GM19372 (cell line): ENCODE results near the gene MISP.
"Not testable (repeated sequence)": the region's sequence is repeated elsewhere in the genome, so short reads cannot be mapped to it uniquely, and the experiment has no call there.

ENCODE experiments used
- ATAC-seq: cut with Tn5 transposase; IDR thresholded peaks from one replicate; pipeline ENCODE4 v1.9.1; 2021; ENCODE audit warnings: mild to moderate bottlenecking, low read depth, moderate library complexity; ENCODE audit not compliant: unreplicated experiment

The MISP gene

GRCh38 chr19:723714-724113 lies 27.2 kb upstream of the MISP start:
- ATAC-seq: no peak

DNA sequence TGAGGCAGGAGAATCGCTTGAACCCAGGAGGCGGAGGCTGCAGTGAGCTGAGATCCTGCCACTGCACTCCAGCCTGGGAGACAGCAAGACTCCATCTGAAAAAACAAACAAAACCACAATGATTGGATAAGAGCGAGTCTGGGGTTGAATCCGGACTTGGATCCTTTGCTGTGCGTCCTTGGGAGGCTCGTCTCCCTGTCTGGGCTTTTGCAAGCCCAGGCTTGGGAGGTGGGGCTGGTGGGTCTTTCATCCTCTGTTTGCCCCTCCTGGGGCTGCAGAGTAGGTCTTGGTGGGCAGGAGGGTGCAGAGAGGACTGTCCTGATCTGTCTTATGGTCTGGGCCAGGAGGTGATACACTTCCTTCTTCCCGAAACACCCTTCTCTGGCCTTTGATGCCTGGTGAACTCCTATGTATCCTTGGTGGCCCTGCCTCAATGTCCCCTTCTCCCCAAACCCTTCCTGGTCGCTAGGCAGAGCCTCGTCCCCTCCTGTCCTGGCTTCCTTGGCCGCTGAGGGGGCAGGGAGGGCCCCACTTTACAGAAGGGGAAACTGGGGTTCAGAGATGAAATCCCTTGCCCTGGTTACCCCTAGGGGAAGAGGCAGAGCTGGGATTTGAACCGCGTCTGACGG lies 25.3 kb upstream of the MISP start:
- no peak for ATAC-seq

DNA sequence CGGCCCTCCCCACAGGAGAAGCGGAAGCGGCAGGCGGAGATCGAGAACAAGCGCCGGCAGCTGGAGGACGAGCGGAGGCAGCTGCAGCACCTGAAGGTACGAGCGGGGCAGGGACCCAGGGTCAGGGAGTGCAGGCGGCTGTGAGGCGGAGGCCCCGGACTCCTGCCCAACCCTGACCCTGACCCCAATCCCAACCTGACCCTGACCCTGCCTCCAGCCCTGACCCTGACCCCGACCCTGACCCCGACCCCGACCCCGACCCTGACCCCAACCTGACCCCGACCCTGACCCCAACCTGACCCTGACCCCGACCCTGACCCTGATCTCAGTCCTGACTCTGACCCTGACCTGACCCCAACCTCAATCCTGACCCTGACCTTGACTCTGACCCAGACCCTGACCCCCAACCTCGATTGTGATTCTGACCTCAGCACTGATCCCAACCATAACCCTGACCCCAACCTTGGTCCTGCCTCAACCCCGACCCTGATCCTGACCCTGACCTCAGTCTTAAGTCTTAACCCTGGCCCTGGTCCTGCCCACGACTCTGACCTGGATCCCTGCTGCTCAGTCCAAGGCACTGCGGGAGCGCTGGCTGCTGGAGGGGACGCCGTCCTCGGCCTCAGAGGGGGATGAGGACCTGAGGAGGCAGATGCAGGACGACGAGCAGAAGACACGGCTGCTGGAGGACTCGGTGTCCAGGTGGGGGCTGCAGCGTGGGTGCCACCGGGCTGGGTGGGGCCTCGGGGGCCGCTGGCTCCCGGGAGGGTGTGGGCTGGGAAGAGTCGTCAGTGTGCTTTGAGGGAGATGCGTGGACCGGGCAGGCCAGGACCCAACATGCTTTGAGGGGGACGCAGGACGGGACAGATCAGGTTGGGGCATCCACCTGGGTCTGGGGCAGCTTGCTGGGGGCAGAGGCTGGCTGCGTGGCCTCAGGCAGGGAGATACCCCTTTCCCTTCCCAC lies 23.6 kb upstream of the MISP start:
- ATAC-seq: no peak

DNA sequence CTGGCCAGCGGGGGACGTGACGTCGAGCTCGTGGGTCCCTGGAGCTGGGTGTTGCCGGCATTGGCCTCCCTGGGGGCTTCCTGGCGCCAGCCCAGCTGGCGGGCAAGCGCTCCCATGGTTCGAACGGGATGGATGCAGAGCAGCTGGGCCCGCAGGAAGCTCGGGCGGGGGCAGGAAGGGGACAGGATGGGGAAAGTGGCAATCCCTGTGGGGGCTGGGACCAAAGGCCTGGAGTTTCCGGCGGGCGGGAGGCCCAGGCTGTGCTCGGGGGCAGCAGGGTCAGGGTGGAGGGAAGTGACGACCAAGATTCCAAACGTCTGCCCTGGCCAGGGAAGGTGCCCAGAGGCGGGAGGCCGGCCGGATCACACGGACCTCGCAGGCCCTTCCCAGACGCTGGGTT lies 22.9 kb upstream of the MISP start:
- no peak for ATAC-seq

GRCh38 chr19:729564-729963 lies 21.3 kb upstream of the MISP start:
- not testable (repeated sequence) for ATAC-seq

DNA sequence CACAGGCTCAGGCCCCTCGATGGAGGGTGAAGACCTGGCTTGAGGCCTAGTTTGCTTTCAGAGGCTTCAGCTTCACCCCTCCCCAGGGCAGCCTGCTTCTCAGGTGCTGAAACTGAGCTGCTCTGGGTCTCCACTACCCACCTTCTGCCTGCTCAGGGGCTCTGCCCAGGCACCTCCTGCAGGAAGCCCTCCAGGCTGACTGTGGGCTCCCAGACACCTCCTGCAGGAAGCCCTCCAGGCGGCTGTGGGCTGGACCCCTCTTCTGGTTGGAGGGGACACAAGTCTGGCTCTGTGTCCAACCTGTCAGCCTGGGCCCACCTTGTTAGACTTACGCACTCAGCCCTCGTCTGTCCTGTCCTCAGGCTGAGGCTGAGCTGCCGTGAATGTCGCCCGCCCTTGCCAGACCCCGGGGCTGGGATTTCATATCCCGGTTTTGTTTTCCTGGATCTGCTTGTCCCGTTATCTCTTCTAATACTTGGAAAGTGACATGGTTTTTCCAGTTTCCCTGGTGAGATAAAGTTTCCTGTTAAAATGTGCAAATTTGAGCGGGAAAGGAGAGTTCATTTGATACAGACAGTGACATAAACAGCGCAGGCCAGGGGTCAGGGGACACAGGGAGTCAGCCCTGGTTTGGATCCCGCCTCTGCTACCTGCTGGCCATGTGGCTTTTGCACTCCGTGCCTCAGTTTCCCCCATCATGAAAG lies 20.8 kb upstream of the MISP start:
- no peak for ATAC-seq

GRCh38 chr19:731000-731399 lies 19.9 kb upstream of the MISP start:
- ATAC-seq: no peak

DNA sequence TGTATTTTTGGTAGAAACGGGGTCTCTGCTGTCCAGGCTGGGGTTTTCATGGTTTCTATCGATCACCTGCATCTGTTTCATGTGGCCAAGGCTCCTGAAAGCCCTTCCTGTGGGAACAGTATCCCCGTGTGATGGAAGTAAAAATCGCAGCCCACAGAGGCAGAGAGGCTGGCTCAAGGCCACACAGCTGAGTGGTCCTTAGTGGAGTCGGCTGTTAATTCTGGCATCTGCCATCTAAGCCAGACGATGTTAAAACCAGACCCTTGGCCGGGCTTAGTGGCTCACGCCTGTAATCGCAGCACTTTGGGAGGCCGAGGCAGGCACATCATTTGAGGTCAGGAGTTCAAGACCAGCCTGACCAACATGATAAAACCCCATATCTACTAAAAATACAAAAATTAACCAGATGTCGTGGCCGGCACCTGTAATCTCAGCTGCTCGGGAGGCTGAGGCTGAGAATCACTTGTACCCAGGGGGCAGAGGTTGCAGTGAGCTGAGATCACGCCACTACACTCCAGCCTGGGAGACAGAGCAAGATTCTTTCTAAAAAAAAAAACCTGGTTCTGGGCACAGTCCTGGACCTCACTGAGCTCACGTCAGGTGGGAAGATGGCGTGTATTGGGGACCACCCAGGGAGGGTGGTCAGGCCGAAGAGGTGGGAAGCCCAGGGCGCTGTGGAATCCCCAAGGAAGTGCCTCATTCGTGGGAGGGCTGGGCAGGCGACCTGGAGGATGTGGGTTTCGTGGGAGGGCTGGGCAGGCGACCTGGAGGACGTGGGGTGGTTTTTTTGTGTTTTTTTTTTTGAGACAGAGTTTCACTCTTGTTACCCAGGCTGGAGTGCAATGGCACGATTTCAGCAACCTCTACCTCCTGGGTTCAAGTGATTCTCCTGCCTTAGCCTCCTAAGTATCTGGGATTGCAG lies 18.5 kb upstream of the MISP start:
- no peak for ATAC-seq

GRCh38 chr19:734716-735115 lies 16.2 kb upstream of the MISP start:
- ATAC-seq: no peak

GRCh38 chr19:736125-736524 lies 14.8 kb upstream of the MISP start:
- ATAC-seq: no peak

DNA sequence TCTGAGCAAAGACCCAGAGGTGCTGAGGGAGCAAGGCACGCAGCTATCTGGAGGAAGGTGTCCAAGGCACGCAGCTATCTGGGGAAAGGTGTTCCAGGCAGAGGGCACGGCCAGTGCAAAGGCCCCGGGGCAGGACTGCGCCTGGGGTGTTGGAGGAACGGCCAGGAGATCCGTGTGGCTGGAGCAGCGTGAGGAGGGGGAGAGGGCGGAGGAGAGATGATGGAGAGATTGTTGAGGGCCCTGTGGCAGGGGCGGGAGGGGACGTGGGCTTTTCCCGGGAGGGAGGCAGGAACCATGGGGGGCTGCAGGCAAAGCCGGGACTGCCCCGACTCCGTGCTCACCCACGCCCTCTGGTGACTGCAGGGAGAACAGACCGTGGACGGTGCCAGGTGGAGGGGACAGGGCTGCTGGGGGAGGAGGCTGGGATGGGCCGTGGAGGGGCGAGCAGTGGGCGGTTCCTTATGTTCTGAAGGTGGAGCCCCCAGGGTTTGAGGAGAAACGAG lies 13.3 kb upstream of the MISP start:
- no peak for ATAC-seq

GRCh38 chr19:738509-739128 lies 12.3 kb upstream of the MISP start:
- no peak for ATAC-seq

GRCh38 chr19:739998-740715 lies 10.8 kb upstream of the MISP start:
- ATAC-seq: no peak

- not testable (repeated sequence) for ATAC-seq
Observed at GRCh38 chr19:740816-741505, 10.0 kb upstream of the MISP start.

- no peak for ATAC-seq
Observed at GRCh38 chr19:741506-742131, 9.3 kb upstream of the MISP start.

DNA sequence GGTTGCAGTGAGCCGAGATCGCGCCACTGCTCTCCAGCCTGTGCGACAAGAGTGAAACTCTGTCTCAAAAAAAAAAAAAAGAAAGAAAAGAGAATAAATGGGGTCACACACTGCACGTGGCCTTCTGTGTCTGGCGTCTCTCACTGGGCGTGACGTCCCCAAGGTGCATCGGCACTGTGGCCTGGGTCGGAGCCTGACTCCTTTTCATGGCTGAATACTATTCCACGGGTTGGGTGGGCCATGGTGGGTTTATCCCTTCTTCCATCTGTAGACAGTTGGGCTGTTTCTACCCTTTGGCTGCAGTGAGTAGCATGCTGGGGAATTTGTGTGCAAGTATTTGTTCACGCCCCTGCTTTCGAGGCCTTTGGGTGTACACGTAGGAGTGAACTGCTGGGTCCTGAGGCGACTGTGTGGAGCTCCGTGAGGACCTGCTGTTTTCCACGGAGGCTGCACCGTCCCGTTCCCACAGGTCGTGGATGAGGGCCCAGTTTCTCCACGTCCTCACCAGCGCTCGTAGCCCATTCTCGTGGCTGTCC lies 8.3 kb upstream of the MISP start:
- no peak for ATAC-seq

DNA sequence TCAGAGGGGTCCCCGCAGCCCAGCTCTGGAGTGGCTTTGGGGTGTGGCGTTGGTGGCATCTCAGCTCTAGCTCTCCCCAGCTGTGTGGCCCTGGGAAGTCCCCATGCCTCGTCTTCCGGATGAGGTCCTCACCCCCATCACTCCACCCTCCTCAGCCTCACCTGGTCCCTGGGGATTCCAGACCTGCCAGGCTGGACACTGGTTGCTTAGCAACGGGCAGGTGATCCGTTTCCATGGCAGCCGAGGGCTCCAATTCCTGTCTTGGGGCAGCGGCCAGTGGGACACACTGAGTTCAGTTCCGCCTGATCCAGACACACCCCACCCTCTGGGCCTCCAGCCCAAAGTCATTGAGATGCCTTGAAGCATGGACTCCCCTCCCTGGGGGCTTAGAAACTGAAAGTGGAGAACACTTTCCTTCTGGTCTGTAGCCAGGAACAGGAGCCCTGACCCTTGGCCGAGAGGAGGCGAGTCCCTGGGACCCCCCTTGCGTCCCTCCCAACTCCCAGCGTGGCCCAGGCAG lies 7.7 kb upstream of the MISP start:
- no peak for ATAC-seq
